Measurements from ENCODE around the gene EXOC2. TPM values are rescaled to one million over a fixed set of nuclear protein-coding genes. Genes with fewer than 3 reads are reported as not detected.

EXOC2 gene
- total and polyA plus RNA-seq, 10 of the 15 experiments (the other 5 are each of a cell fraction or from before 2014, with no cell fraction given): 8.7 to 32.8 (median 20.7) TPM

- TF ChIP-seq BCL3 (IDR thresholded peaks at IDR 0.05; ENCODE audit: borderline replicate concordance, insufficient read depth, low read depth, low read length, poor library complexity, severe bottlenecking) (no peak), EED (IDR thresholded peaks at IDR 0.05; ENCODE audit: low read depth) (no peak), BMI1 (IDR thresholded peaks at IDR 0.05; ENCODE audit: borderline replicate concordance) (no peak), POLR2AphosphoS5 (IDR thresholded peaks at IDR 0.05; ENCODE audit: low read length) (no peak), ZNF207 (IDR thresholded peaks at IDR 0.05; ENCODE audit: borderline replicate concordance) (no peak), JUND (IDR thresholded peaks at IDR 0.05; ENCODE audit: low read depth, low read length) (no peak), EGR1 (IDR thresholded peaks at IDR 0.05; ENCODE audit: borderline replicate concordance in 1 of 2, low read depth in 2 of 2, low read length in 2 of 2) (no peak), CUX1 (IDR thresholded peaks at IDR 0.05; ENCODE audit: insufficient replicate concordance, low read depth, low read length) (no peak)
These were observed 237.8 kb downstream of the EXOC2 start (continued) for GRCh38 chr6:455006-455585.
